Kidney (tissue), 14 donors: ENCODE data around the gene SPEM3. TPM values are rescaled to one million over a fixed set of nuclear protein-coding genes. Genes with fewer than 3 reads are reported as not detected.

Experiments used
- DNase-seq, 5 donors: peaks; one replicate each; pipeline ENCODE4 v3.0.0-alpha.2; 2013 to 2020
- FAIRE-seq: peaks from 2 replicates; lab custom pipeline; 2012; peaks lifted over from hg19 to GRCh38; lab: Jason Lieb, UNC
- H3K27ac ChIP-seq, 2 donors: one replicate each; pipeline ENCODE4 v1.7.0; 2013; ENCODE audit warnings: low read depth in 2 of 2, low read length in 2 of 2, inconsistent platforms in 1 of 2
- H3K27me3 ChIP-seq: one replicate; pipeline ENCODE4 v1.7.1; 2013; ENCODE audit warnings: low read length, inconsistent platforms; ENCODE audit not compliant: control insufficient read depth, insufficient read depth
- H3K36me3 ChIP-seq, 3 donors: one replicate each; pipeline versions ENCODE4 v1.7.0 to v1.7.1; 2013; ENCODE audit warnings: low read length in 3 of 3, control low read depth in 1 of 3, inconsistent platforms in 1 of 3; ENCODE audit not compliant: insufficient read depth in 3 of 3, control insufficient read depth in 2 of 3
- H3K4me1 ChIP-seq, 3 donors: one replicate each; pipeline versions ENCODE4 v1.7.0 to v1.7.1; 2013; ENCODE audit warnings: low read length in 3 of 3, inconsistent platforms in 1 of 3, low read depth in 1 of 3; ENCODE audit not compliant: control insufficient read depth in 2 of 3, insufficient read depth in 2 of 3
- H3K4me3 ChIP-seq, 3 donors: one replicate each; pipeline versions ENCODE4 v1.7.0 to v1.8.1; 2013; ENCODE audit warnings: low read length in 3 of 3, control low read depth in 1 of 3, inconsistent platforms in 1 of 3
- H3K9ac ChIP-seq, 3 donors: one replicate each; pipeline versions ENCODE4 v1.7.0 to v1.7.1; 2013; ENCODE audit warnings: low read length in 3 of 3, control low read depth in 1 of 3, inconsistent platforms in 1 of 3
- H3K9me3 ChIP-seq, 3 donors: one replicate each; pipeline versions ENCODE4 v1.7.0 to v1.7.1; 2013; ENCODE audit warnings: low read length in 3 of 3, control low read depth in 1 of 3, inconsistent platforms in 1 of 3; ENCODE audit not compliant: control insufficient read depth in 2 of 3, insufficient read depth in 1 of 3
- intact Hi-C: fragments of 100-400 bp; cut with DNase I; formaldehyde crosslinking; loops from one replicate; pipeline ENCODE4 v1.11.1; 2022
- polyA plus RNA-seq: library from polyadenylated mRNA; stranded (reverse); fragments of 350-450 nt; fragmentation: Illumina TruSeq; extraction: RNeasy Lipid Tissue Mini Kit (QIAGEN cat#74804); gene quantifications from one replicate; pipeline ENCODE4 v1.2.3, GENCODE V29; 2014; ENCODE audit warnings: low read depth, low replicate concordance; ENCODE audit not compliant: insufficient read depth
- total RNA-seq: library from RNA; stranded (reverse); fragmentation: NEBNext Ultra II Directional; extraction: Animal tissue kit (Norgen Biotek cat#: 25700); gene quantifications from one replicate; pipeline ENCODE4 v1.2.1, GENCODE V29; 2021
- TF ChIP-seq, protein P1 (sequence below): IDR thresholded peaks from 3 replicates; pipeline ENCODE4 v1.5.1; 2012; ENCODE audit warnings: mild to moderate bottlenecking, moderate library complexity, borderline replicate concordance; ENCODE audit not compliant: insufficient read depth; ENCODE audit errors: extremely low read depth
- donor health status: control.
- donor health status: control.
- donor health status: control.
- donor health status: control.
- donor health status: control.
- donor health status: DM: yes; HTN: yes; CAD: no.
- donor health status: Normal renal cell carcinoma (clear cell type).

SPEM3 gene
- total and polyA plus RNA-seq, 2 donors from 2014 or later, result not detected

DNA sequence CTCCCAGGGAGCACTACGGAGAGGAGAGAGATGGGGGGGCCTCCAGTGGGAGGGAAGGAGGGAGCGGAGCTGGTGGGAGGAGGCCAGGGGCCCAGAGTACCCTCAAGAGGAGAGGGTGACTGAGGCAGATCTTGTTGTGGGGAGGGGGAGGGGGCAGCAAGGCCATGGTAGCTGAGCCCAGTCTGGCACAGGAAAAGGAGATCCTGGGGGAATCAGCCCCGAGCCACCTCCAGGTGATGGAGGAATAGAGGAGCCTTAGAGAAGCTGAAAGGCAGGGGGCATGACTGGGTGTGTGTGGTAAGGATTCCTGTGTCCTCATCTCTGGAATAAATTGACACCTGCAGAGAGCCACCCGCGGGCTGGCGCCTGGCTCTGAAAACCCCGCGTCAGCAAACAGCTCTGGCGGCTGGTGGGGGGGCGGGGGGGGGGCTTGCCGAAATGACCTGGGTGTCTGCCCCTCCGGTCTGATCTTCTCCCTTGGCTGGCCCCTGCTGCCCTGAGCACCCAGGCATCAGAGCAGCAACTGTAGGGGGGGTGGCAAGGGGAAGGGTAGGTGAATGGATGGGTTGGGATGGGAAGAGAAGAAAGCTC is 22.3 kb upstream of the SPEM3 start:
- DNase-seq (peak in 1 of 5 donors; percentile 73), FAIRE-seq (no peak)
- intact Hi-C loops, result no loop called here
- TF ChIP-seq, protein P1, sequence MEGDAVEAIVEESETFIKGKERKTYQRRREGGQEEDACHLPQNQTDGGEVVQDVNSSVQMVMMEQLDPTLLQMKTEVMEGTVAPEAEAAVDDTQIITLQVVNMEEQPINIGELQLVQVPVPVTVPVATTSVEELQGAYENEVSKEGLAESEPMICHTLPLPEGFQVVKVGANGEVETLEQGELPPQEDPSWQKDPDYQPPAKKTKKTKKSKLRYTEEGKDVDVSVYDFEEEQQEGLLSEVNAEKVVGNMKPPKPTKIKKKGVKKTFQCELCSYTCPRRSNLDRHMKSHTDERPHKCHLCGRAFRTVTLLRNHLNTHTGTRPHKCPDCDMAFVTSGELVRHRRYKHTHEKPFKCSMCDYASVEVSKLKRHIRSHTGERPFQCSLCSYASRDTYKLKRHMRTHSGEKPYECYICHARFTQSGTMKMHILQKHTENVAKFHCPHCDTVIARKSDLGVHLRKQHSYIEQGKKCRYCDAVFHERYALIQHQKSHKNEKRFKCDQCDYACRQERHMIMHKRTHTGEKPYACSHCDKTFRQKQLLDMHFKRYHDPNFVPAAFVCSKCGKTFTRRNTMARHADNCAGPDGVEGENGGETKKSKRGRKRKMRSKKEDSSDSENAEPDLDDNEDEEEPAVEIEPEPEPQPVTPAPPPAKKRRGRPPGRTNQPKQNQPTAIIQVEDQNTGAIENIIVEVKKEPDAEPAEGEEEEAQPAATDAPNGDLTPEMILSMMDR, result no peak
- peaks cover 0 to 6% (median 6%) of the 10 kb centered on the region in 3 donors for H3K4me1 ChIP-seq
- no peak overlapping the region for H3K9ac ChIP-seq
- no peaks in the 10 kb centered on the region for H3K36me3 ChIP-seq
- no peaks in the 10 kb centered on the region for H3K9me3 ChIP-seq
- H3K4me3 ChIP-seq, result no peak overlapping the region
- no peak overlapping the region for H3K27ac ChIP-seq
- no peaks in the 10 kb centered on the region for H3K27me3 ChIP-seq

DNA sequence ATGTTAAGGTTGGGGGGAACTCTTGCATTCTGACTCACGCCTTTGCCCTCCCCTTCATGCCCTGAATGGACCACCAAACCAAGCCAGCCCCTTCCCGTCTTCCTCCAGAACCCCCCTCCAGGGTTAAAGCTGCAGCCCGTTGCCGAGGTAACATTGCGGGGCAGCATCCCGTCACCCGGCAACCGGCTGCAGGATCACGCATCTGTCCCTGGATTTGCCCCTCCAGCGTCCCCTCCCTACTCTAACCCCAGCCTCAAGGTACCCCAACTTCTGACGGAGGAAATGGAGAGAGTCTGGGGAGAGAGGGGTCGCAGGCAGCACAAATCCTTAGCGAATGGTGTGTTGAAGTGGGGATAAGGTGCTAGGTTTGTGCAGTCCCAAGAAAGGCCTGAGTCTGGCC is 21.6 kb upstream of the SPEM3 start:
- intact Hi-C loops, result no loop called here
- no peaks in the 10 kb centered on the region for H3K27me3 ChIP-seq
- TF ChIP-seq, protein P1, result no peak
- H3K27ac ChIP-seq, result no peak overlapping the region
- peak in 1 of 5 donors; percentile 55 for DNase-seq
- no peaks in the 10 kb centered on the region for H3K9me3 ChIP-seq
- H3K4me3 ChIP-seq, result no peak overlapping the region
- no peaks in the 10 kb centered on the region for H3K36me3 ChIP-seq
- H3K4me1 ChIP-seq, result peaks cover 0 to 6% (median 6%) of the 10 kb centered on the region in 3 donors
- no peak overlapping the region for H3K9ac ChIP-seq
- FAIRE-seq, result no peak

DNA sequence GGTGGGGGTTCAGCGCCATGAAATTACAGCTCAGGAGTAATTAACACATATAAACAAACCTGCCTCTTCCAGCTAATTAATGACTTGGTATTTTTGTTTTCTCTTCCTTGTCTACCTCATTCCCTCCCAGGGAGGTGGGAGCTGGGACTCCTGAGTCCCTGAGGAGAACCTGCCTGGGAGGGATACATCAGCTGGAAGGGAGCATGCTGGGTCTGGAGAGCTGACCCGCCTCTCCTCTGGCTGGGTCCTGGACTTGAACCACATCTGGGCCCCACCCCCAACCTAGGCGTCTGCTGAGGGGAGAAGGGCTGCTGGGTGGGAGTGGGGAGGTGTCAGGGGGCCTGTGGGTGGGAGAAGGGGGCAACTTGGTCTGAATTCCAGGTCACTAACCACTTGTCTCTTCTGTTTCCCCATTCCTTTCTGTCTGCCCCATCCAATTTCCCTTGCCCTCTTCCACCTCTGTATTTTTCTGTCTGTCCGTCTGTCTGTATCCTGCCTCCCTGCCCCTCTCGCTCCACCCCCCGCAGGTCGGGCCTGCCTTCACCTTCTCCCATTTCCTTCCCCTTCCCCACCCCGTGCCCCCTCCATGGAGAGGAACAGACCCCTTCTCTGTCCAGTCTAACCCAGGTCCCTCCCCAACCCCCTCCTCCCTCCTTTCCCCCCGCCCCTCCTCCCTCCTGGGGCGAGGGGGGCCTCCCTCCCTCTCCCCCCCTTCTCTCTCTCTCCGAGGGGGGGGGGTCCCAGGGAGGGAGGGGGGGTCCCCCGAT is 21.0 kb upstream of the SPEM3 start, which contains the start of gene NLGN2:
TSS of gene NLGN2 (plus strand) at position 361 of the 767 bp plus-strand sequence. CDS start 411 bp downstream, outside the sequence.
- FAIRE-seq (no peak), DNase-seq (peak in 1 of 5 donors; percentile 62)
- TF ChIP-seq, protein P1, result no peak

More for the DNA sequence above, 21.0 kb upstream of the SPEM3 start, which contains the start of gene NLGN2:
- Histone ChIP-seq H3K4me3 (no peak within 1 kb of the TSS), H3K9ac (no peak within 1 kb of the TSS), H3K9me3 (no peaks in the 10 kb centered on the region), H3K4me1 (peaks cover 0 to 6% (median 5%) of the 10 kb centered on the region in 3 donors), H3K27ac (no peak within 1 kb of the TSS), H3K36me3 (no peaks in the 10 kb centered on the region), H3K27me3 (no peaks in the 10 kb centered on the region)
- intact Hi-C loops, result no loop called here
